PC-9 (cell line): Measurements from ENCODE around the gene FURIN. TPM values are rescaled to one million over a fixed set of nuclear protein-coding genes. Genes with fewer than 3 reads are reported as not detected.
"Not testable (repeated sequence)": the region's sequence is repeated elsewhere in the genome, so short reads cannot be mapped to it uniquely, and the experiment has no call there.

Experiments used
- BruUV-seq: library from RNA; stranded (reverse); fragments of 400-500 nt; replicated peaks from 2 replicates; lab custom pipeline; 2021; lab: Mats Ljungman, UMichigan
- CTCF ChIA-PET: fragments of 300-600 bp; sonication (Branson Sonifier 250); formaldehyde crosslinking; loops from one replicate; lab custom pipeline; 2022; ENCODE audit warnings: antibody characterized with exemption; lab: Charles Lee
- POLR2A ChIA-PET: fragments of 300-600 bp; sonication (Branson Sonifier 250); formaldehyde crosslinking; loops from one replicate; lab custom pipeline; 2022; ENCODE audit warnings: antibody characterized with exemption; ENCODE audit not compliant: unreplicated experiment; lab: Charles Lee
- DNase-seq, 2 experiments: peaks; one replicate each; pipeline versions ENCODE4 v3.0.0 to v3.0.0-alpha.2; 2015 to 2022; ENCODE audit warnings: mixed read lengths in 1 of 2
- H2AFZ ChIP-seq: fragments of 200-600 bp; sonication (generic); 2 replicates; pipeline ENCODE4 v1.8.1; 2017; ENCODE audit warnings: antibody characterized with exemption
- H3F3A ChIP-seq: fragments of 200-600 bp; sonication (generic); 2 replicates; pipeline ENCODE4 v1.8.1; 2017; ENCODE audit warnings: antibody characterized with exemption, mild to moderate bottlenecking, low read depth; ENCODE audit not compliant: insufficient read depth
- H3K27ac ChIP-seq: fragments of 200-600 bp; sonication (generic); 2 replicates; pipeline ENCODE4 v1.6.1; 2016; ENCODE audit warnings: mixed run types
- H3K27me3 ChIP-seq: fragments of 200-600 bp; sonication (generic); 2 replicates; pipeline ENCODE4 v1.6.1; 2016; ENCODE audit warnings: low read depth, mixed run types; ENCODE audit not compliant: insufficient read depth
- H3K36me3 ChIP-seq: fragments of 200-600 bp; sonication (generic); 2 replicates; pipeline ENCODE4 v1.6.1; 2016; ENCODE audit warnings: low read depth, mixed run types
- H3K4me1 ChIP-seq: fragments of 200-600 bp; sonication (generic); replicated peaks from 2 replicates; pipeline ENCODE4 v1.6.1; 2016; ENCODE audit warnings: mixed run types; ENCODE audit not compliant: insufficient read depth
- H3K4me2 ChIP-seq: fragments of 200-600 bp; sonication (generic); 2 replicates; pipeline ENCODE4 v1.6.1; 2017; ENCODE audit warnings: mixed run types
- H3K4me3 ChIP-seq: fragments of 200-600 bp; sonication (generic); 2 replicates; pipeline ENCODE4 v1.6.1; 2016; ENCODE audit warnings: mixed run types
- H3K79me2 ChIP-seq: fragments of 200-600 bp; sonication (generic); 2 replicates; pipeline ENCODE4 v1.6.1; 2017; ENCODE audit warnings: low read depth, mixed run types
- H3K9me2 ChIP-seq: fragments of 200-600 bp; sonication (generic); 2 replicates; pipeline ENCODE4 v1.8.1; 2017; ENCODE audit warnings: mild to moderate bottlenecking; ENCODE audit not compliant: insufficient read depth
- H3K9me3 ChIP-seq: fragments of 200-600 bp; sonication (generic); 2 replicates; pipeline ENCODE4 v1.8.1; 2016; ENCODE audit warnings: low read depth; ENCODE audit not compliant: insufficient read depth
- H4K20me1 ChIP-seq: fragments of 200-600 bp; sonication (generic); 2 replicates; pipeline ENCODE4 v1.8.1; 2017; ENCODE audit not compliant: insufficient read depth
- CTCF ChIP-seq: fragments of 200-600 bp; sonication (generic); conservative IDR thresholded peaks from 2 replicates; pipeline ENCODE4 v1.6.1; 2017; ENCODE audit warnings: mixed run types, antibody characterized with exemption, mild to moderate bottlenecking, moderate library complexity
- EZH2 ChIP-seq: fragments of 200-600 bp; sonication (generic); IDR thresholded peaks from 2 replicates; pipeline ENCODE4 v1.8.0; 2017; ENCODE audit warnings: antibody characterized with exemption, low read depth
- intact Hi-C: fragments of 100-400 bp; cut with micrococcal nuclease; formaldehyde crosslinking; loops from one replicate; pipeline ENCODE4 v1.10.0; 2022; ENCODE audit not compliant: unreplicated experiment
- total RNA-seq: library from RNA; stranded (reverse); gene quantifications from 2 replicates; pipeline ENCODE4 v1.2.3, GENCODE V29; 2021

FURIN gene
- total RNA-seq, 1 experiment from 2014 or later, result 50.4 TPM

GRCh38 chr15:90928106-90928505 is 59.7 kb downstream of the FURIN start:
- intact Hi-C loops, H3K9me2 ChIP-seq, H3K4me3 ChIP-seq, H3K9me3 ChIP-seq, H4K20me1 ChIP-seq, DNase-seq, H3K27me3 ChIP-seq, H3K27ac ChIP-seq, BruUV-seq, H3K4me2 ChIP-seq, H2AFZ ChIP-seq, CTCF ChIA-PET, H3K36me3 ChIP-seq, H3K79me2 ChIP-seq: not testable (repeated sequence)
- Histone ChIP-seq H3F3A (peaks cover 13% of the 10 kb centered on the region; the same call in 1 of the 2 replicates), H3K4me1 (peaks cover 25% of the 10 kb centered on the region)
- POLR2A ChIA-PET, result interaction anchor here (0.7 kb wide), 1 partner anchor 133 kb away, joined by 11 read pairs; no protein-coding TSS in a partner anchor

- intact Hi-C loops, result loop anchor here (2.0 to 10.0 kb wide), 5 partner anchors 27 to 827 kb away; partner anchors contain the start of genes BLM, IDH2 and MAN2A2
- POLR2A ChIA-PET, result interaction anchor here (0.7 kb wide), 1 partner anchor 59 kb away, joined by 5 read pairs; no protein-coding TSS in a partner anchor
- no peaks in the 10 kb centered on the region for H3K9me2 ChIP-seq
- no peaks in the 10 kb centered on the region for H4K20me1 ChIP-seq
- peak overlapping the region; percentile 73 for H3K4me2 ChIP-seq
- no peak for DNase-seq
- peaks cover 13% of the 10 kb centered on the region; the same call in 1 of the 2 replicates for H3F3A ChIP-seq
- peak overlapping the region; percentile 92 for H2AFZ ChIP-seq
- no peaks in the 10 kb centered on the region for H3K9me3 ChIP-seq
- peak overlapping the region; percentile 60 for H3K27ac ChIP-seq
- BruUV-seq, result TSS peak; percentile 38
- H3K79me2 ChIP-seq, result no peaks in the 10 kb centered on the region; the same call in 1 of the 2 replicates
- H3K27me3 ChIP-seq, result no peaks in the 10 kb centered on the region
- TF ChIP-seq EZH2 (no peak), CTCF (no peak)
- H3K4me3 ChIP-seq, result peak overlapping the region; percentile 88
- peaks cover 25% of the 10 kb centered on the region for H3K4me1 ChIP-seq
- H3K36me3 ChIP-seq, result no peaks in the 10 kb centered on the region
- CTCF ChIA-PET, result interaction anchor here (0.6 to 0.8 kb wide), 2 partner anchors 11 to 318 kb away, joined by 3 to 5 read pairs; no protein-coding TSS in a partner anchor
Observed at GRCh38 chr15:90929246-90930019, 61.0 kb downstream of the FURIN start.

DNA sequence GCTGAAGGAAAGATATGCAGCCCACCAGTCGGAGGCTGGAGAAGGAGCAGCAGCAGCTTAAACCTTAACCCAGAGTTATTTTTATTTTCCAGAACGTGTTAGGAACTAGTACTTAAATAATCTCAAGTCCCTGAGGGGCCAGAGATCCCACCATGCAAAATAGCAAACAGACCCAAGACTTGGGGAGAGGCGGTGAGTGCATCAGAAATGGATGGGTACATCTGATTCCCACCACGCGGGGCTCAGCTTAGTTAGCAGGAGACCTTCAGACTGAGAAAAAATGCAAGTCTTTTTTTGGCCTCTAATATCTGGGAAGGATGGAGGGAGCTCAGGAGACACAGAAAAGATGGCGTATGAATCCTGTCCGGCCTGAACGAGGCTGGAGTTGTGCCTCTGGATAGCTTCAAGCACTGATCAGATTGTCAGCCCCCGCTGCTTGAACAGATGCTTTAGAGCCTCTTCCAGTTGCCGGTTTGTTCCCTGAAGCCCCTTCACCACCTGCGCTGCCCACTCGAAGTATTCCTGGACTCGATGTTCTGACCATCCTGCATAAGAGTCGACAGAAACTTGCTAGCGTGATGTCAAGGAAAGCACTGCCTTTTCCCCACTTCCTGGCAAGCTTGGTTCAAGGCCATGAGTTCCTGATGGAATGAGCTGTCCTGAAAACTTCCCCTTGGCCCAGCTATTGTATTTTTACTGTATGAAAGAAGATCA is 62.6 kb downstream of the FURIN start:
- H3K9me2 ChIP-seq, result no peaks in the 10 kb centered on the region
- H3K79me2 ChIP-seq, result peaks cover 7% of the 10 kb centered on the region
- H3K36me3 ChIP-seq, result no peaks in the 10 kb centered on the region
- peak overlapping the region; percentile 88; the same call in 1 of the 2 replicates for H3K4me3 ChIP-seq
- CTCF ChIA-PET, result interaction anchor here (0.5 to 2.2 kb wide), 6 partner anchors 9 to 637 kb away, joined by 3 to 11 read pairs (median 4); partner anchors contain the start of gene MAN2A2
- no peaks in the 10 kb centered on the region for H4K20me1 ChIP-seq
- no peak for DNase-seq
- intact Hi-C loops, result loop anchor here (1.0 to 10.0 kb wide), 6 partner anchors 28 to 829 kb away; partner anchors contain the start of genes BLM, IDH2 and MAN2A2
- H3K4me1 ChIP-seq, result peaks cover 30% of the 10 kb centered on the region
- no peaks in the 10 kb centered on the region for H3K27me3 ChIP-seq
- H3K9me3 ChIP-seq, result no peaks in the 10 kb centered on the region
- H3F3A ChIP-seq, result peaks cover 13% of the 10 kb centered on the region; the same call in 1 of the 2 replicates
- no peak overlapping the region for H3K27ac ChIP-seq
- peak overlapping the region; percentile 73 for H3K4me2 ChIP-seq
- no TSS peak for BruUV-seq
- no peak overlapping the region for H2AFZ ChIP-seq
- TF ChIP-seq EZH2 (no peak), CTCF (no peak)
- POLR2A ChIA-PET, result interaction anchor here (0.6 kb wide), 3 partner anchors 24 to 1880 kb away, joined by 3 to 7 read pairs (median 7); partner anchors contain the start of gene RCCD1
